NCI-H146 treated with DMSO at 0.1 percent for 48 hours (cell line): ENCODE data around the gene NSG2.

Experiments
- DNase-seq: peaks from one replicate; lab custom pipeline; 2025; ENCODE audit not compliant: unreplicated experiment; lab: John Stamatoyannopoulos, UW

NSG2 gene

DNA sequence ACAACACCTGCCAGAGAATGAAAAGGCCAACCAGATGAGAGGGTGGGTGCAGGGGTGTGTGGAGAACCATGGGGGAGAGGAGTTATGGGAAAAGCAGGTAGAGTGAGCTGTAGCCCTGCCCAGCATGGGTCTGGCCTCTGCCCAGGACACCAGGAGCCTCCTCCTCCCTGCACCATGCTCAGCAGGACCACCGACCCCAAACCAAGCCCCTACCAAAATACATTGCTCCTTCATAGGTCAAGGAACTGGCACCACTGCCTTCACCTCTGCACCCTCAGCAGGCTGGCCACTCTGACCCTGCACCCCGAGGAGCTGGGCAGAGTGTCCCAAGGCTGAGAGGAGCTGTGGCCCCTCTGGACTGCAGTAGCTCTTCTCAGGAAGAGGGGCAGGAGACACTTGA, 102.0 kb downstream of the NSG2 start:
- no peak for DNase-seq

DNA sequence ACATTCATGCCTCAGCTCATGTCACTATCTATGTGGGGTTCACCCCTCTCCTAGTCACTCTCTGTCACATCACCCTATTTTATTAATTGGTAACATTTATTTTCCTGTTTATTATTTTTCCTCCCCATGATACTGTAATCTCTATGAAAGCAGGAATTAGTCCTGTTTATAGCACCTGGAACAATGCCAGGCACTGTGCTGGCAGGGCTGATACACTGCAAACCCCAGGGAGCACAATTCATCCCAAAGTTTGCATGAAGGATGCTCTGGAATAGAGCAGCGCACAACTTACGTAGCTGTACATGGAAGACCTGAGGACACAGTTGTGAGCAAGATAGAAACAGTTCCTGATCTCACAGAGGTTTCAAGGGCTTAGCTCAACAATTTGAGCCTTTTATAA, 103.2 kb downstream of the NSG2 start:
- DNase-seq, result no peak

GRCh38 chr5:174149426-174149825, 103.9 kb downstream of the NSG2 start:
- no peak for DNase-seq

- DNase-seq, result no peak
Measured at GRCh38 chr5:174149989-174150388, 104.5 kb downstream of the NSG2 start.

DNA sequence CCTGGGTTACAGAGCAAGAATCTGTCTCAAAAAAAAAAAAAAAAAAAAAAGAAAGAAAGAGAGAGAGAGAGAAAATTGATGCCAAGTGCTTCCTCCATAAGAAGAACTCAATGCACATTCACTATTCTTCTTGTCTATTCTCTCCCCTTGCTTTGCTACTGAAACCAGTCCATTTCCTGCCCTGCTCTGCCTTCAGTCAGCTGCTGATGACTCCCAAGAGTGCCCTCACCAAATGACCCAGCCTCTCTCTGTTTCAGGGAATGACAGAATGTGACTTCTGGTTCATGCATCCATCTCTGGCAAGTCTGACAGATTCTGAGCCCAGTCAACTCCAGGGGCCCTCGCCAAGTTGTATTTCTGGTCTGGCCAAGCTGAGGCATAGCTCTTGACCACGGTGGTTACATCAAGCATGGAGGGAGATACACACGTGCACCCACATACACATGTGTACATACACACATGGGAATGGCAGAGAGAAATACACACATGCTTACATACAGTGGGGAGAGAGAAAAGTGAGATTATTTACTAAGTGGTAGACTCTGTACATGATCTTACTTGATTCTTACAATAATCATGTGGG, 106.2 kb downstream of the NSG2 start:
- no peak for DNase-seq

DNA sequence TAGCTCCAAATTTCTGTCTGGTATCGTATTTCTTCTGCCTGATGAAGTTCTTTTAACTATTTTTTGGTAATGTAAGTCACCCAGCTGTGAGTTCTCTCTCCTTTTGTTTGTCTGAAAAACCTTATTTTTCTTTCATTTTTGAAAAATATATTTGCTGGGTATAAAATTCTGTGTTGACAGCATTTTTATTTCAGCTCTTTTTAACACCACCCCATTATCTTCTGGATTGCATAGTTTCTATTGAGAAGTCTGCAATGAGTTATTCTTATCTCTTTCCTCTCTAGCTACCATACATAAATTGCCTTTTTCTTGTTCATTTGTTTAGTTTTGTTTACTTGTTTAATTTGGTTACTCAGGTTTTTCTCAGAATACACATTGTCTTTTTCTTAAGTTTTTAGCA, 109.1 kb downstream of the NSG2 start:
- no peak for DNase-seq

- no peak for DNase-seq
Measured at GRCh38 chr5:174155281-174155680, 109.8 kb downstream of the NSG2 start.

DNA sequence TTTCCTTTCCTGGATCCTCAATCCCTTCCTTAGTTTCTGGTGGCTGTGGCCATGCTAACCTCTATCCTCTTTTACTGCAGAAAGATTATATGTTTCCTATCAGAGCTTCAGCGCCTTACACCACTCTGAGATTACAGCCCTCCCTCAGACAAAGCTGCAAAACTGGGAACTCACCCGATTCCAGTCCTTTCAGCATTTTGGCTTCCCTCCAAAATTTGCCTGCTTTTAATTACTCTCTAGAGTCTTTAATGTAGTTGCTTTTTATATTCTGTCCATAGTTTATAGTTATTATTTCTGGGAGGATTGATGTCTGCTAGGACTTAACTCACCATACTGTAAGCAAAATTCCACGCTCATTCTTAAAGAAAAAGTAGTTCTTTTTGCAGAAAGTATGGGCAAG, 110.2 kb downstream of the NSG2 start:
- DNase-seq, result no peak

DNA sequence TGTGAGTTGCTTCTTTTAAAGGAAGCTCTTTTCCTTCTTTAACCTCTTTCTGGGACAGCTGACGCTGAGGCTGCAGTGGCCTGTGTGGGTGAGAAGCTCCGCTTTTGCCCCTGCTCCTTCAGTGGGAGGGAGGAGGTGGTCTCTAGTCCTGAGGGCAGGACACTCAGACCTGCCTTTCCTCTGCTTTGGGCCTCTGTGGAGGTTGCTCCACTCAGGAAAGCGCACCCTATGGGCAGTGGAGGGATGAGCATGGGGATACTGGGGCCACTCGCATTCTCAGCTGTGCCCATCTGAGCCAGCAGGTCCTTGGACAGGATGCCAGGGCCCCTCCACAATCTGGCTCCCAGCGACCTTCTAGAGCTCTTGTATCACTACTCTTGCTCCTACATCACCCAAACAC, 111.5 kb downstream of the NSG2 start:
- no peak for DNase-seq
